ENCODE measurements around the gene CHST3.
A peak's percentile ranks its signal among the peaks of the same experiment; 100 is the strongest.
"Not testable (repeated sequence)": the region's sequence is repeated elsewhere in the genome, so short reads cannot be mapped to it uniquely, and the experiment has no call there.

CHST3 gene

DNA sequence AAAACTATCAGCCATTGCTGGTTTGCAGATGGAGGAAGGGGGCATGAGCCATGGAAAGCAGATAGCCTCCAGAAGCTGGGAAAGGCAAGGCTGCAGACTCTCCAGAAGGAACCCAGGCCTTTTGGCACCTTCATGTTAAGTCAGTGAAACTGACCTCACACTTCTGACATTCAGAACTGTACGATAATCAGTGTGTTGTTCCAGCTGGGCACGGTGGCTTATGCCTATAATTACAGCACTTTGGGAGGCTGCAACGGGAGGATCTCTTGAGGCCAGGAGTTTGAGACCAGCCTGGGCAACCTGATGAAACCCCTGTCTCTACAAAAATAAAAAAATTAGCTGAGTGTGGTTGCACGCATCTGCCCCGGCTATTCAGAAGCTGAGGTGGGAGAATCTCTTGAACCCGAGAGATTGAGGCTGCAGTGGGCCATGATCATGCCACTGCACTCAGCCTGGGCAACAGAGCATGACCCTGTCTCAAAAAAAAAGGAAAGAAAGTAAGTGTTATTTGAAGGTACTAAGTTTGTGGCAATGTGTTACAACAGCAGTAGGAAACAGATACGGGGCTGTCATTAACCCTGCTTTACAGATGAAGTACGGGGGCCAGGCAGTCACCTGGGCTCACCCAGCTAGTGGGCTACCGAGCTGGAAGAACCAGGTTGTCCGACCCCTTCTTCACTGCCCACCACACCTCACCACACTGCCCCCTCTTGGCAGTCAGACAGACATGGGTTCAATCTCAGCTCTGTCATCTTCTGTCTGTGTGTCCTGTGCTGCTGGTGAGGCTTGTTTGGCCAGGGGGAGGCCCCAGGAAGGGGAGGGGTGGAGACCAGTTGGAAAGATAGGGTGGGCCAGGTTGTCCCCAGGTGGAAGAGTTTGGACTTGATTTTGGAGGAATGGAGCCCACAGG is 18.3 kb downstream of the CHST3 start:
- H3K4me3 ChIP-seq (ENCODE audit: control insufficient read depth, low read depth, low read length) = no peak overlapping the region
- TF ChIP-seq, protein P1, sequence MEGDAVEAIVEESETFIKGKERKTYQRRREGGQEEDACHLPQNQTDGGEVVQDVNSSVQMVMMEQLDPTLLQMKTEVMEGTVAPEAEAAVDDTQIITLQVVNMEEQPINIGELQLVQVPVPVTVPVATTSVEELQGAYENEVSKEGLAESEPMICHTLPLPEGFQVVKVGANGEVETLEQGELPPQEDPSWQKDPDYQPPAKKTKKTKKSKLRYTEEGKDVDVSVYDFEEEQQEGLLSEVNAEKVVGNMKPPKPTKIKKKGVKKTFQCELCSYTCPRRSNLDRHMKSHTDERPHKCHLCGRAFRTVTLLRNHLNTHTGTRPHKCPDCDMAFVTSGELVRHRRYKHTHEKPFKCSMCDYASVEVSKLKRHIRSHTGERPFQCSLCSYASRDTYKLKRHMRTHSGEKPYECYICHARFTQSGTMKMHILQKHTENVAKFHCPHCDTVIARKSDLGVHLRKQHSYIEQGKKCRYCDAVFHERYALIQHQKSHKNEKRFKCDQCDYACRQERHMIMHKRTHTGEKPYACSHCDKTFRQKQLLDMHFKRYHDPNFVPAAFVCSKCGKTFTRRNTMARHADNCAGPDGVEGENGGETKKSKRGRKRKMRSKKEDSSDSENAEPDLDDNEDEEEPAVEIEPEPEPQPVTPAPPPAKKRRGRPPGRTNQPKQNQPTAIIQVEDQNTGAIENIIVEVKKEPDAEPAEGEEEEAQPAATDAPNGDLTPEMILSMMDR (conservative IDR thresholded peaks at IDR 0.05; ENCODE audit: control insufficient read depth, insufficient read depth, low read depth, low read length) = no peak
- DNase-seq (ENCODE audit: low read depth) = no peak

DNA sequence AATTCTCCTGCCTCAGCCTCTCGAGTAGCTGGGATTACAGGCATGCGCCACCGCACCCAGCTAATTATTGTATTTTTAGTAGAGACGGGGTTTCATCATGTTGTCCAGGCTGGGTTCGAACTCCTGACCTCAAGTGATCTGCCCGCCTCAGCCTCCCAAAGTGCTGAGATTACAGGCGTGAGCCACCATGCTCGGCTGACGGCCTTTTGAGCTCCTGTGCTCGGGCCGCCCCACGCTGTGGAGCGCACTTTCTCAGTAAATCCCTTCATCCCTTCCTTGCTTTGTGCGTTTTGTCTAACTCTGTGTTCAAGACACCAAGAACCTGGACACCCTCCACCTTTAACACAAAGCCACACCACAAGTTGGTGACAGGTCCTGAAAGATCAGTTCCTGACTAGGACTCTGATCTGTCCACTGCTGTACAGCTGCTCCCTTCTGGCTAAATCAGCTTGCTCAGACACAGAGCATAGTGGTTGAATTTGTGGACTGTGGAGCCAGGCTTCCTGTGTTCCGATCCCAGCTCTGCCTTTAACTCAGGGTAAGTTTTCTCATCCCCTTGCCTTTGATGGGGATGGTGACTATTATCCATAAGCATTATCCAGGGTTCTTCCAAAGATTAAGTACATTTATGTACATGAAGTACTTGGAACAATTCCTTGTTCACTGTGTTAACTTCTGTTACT is 20.1 kb downstream of the CHST3 start:
- H3K4me3 ChIP-seq (ENCODE audit: control insufficient read depth, low read depth, low read length) = no peak overlapping the region
- TF ChIP-seq, protein P1 (conservative IDR thresholded peaks at IDR 0.05; ENCODE audit: control insufficient read depth, insufficient read depth, low read depth, low read length) = no peak
- no peak for DNase-seq (ENCODE audit: low read depth)

DNA sequence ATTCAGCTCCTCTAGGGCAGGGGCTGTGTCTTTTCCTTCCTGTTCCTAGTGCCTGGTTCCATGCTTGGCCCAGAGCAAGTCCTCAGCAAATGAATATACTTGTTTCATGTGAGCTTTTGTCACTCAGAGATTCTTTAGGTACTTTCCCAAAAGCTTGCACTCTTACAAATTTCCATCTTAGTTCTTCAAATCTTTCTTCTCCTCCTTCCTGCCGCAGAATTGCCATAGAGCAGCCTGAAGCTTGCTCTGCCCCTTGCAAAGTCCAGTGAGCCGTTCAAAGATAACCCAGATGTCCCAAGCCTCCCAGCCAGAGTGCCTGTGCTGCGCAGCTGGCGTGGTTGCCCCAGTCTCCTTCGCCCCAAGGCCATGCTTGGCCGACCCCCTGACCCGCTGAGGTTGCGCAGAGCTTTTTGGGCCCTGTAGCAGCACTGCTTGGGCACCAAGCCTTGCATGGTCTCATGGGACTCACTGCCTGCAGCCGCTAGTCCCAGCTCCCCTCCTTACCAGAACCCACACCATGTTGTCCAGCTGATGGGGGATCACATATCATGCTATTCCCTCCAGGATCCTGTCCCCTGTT is 20.7 kb downstream of the CHST3 start:
- TF ChIP-seq, protein P1 (conservative IDR thresholded peaks at IDR 0.05; ENCODE audit: control insufficient read depth, insufficient read depth, low read depth, low read length) = no peak
- DNase-seq (ENCODE audit: low read depth) = no peak

DNA sequence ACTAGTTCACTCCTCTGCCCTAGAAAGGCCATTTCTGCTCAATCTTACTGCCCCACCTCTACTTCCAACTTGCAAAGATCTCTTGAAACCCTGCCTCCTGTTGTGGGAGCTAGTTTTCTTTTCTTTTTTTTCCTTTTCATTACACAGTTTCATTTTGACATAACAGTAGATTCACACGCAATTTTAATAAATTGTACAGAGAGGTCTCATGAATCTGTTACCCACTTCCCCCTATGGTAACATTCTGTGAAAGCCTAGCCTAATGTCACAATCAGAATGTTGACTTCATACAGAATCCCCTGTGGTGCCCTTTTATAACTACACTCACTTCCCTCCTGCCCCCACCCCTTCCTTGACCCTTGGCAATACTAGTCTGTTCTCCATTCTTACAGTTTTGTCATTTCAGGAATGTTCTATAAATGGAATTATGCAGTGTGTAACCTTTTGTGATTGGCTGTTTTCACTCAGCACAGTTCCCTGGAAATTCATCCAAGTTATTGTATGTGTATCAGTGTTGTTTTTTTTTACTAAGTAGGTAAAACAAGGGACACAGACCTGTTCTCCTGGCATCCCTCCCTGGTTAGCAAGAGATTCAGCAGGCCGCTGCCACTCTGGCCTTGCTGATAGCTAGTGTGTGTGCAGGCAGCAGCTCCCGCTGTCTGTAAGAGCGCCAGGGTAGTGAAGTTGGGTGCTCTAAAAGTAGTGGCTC is 21.5 kb downstream of the CHST3 start:
- TF ChIP-seq, protein P1 (conservative IDR thresholded peaks at IDR 0.05; ENCODE audit: control insufficient read depth, insufficient read depth, low read depth, low read length) = peak; percentile 12
- H3K4me3 ChIP-seq (ENCODE audit: control insufficient read depth, low read depth, low read length) = no peak overlapping the region
- DNase-seq (ENCODE audit: low read depth) = peak; percentile 93

More for the DNA sequence above, 20.7 kb downstream of the CHST3 start:
- H3K4me3 ChIP-seq (ENCODE audit: control insufficient read depth, low read depth, low read length) = no peak overlapping the region

DNA sequence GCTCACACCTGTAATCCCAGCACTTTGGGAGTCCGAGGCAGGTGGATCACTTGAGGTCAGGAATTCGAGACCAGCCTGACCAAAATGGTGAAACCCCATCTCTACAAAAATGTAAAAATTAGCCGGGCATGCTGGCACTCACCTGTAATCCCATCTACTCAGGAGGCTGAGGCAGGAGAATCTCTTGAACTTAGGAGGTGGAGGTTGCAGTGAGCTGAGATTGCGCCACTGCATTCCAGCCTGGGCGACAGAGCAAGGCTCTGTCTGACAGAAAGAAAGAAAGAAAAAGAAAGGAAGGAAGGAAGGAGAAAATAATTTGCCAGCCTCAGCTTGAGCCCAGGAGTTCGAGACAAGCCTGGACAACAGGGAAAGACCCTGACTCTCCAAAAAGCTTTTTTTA is 24.7 kb downstream of the CHST3 start:
- DNase-seq (ENCODE audit: low read depth) = not testable (repeated sequence)

DNA sequence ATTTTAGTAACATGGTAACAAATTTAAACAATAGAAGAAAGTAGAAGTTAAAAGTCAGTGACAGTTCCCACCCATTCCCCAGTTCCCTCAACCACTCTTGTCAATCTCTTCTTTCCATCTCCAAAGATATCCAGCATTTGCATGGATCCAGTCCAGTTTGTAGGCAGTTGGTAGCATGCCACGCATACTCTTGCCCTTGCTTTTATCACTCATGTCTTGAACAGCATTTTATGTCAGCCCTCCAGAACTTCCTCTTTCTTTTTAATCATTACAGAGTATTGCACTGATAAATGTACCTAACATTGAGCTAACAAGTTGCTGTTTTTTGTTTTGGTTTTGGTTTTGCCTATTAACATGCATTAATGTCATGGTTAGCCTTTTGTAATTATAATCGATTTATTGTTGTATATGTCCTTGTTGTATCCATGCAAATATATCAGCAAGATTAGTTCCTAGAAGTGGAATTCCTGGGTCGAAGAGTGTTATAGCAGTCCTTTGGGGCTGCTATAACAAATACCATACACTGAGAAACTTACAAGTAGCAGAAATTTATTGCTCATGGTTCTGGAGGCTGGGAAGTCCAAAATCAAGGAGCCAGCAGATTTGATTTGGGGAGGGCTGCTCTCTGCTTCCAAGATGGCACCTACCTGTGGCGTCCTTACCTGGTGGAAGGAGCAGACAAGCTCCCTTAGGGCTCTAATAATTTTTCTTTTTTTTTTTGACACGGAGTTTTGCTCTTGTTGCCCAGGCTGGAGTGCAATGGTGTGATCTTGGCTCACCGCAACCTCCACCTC is 25.7 kb downstream of the CHST3 start:
- TF ChIP-seq, protein P1 (conservative IDR thresholded peaks at IDR 0.05; ENCODE audit: control insufficient read depth, insufficient read depth, low read depth, low read length) = no peak
- no peak for DNase-seq (ENCODE audit: low read depth)
- H3K4me3 ChIP-seq (ENCODE audit: control insufficient read depth, low read depth, low read length) = no peak overlapping the region

More for the DNA sequence above, 24.7 kb downstream of the CHST3 start:
- H3K4me3 ChIP-seq (ENCODE audit: control insufficient read depth, low read depth, low read length) = not testable (repeated sequence)
